Measurements from ENCODE around the gene RFX2. TPM values are rescaled to one million over a fixed set of nuclear protein-coding genes. Genes with fewer than 3 reads are reported as not detected.
"Not testable (repeated sequence)": the region's sequence is repeated elsewhere in the genome, so short reads cannot be mapped to it uniquely, and the experiment has no call there.

The RFX2 gene
- polyA plus RNA-seq, 6 donors from 2014 or later: 0.89 to 5.9 (median 1.2) TPM

DNA sequence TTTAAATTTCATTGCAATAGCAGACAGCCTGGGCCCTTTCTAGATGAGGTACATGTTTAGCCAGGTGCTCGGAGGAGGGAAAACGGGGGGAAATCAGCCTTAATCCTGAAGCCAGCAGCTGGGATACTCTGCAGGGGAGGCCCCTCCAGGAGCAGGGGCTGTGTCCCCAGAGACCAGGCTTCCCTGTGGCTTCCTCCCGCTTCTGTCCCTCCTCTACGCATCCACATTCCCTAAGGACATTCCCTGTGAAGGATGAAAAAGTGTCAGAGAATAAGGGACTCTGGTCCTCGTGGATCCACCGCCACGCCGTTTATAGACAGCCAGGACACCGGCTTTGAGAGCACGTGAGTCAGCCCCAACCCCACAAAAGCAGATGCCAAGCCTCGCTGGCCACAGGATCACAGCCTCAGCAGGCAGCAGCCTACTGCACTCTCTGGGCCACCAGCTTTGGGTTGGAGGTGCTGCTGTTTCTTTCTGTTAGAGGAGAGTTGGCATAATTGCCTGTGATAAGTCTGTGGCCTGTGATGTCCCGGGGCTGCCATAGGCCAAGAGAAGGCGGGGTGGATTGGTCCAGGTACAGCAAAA, 95.7 kb downstream of the RFX2 start:
- Mint-ChIP-seq H3K4me1 (no peaks in the 10 kb centered on the region), H3K4me3 (no peak overlapping the region), H3K27me3 (peaks cover 0 to under 1% (median 0%) of the 10 kb centered on the region in 3 donors), H3K36me3 (no peaks in the 10 kb centered on the region), H3K9me3 (no peaks in the 10 kb centered on the region), H3K27ac (peak overlapping the region in 2 of 6 donors; percentile 44 to 47)
- ATAC-seq (ENCODE audit: low read depth in 2 of 2) (no peak), DNase-seq (no peak)

GRCh38 chr19:6012426-6013170, 97.7 kb downstream of the RFX2 start:
- Mint-ChIP-seq H3K4me1 (no peaks in the 10 kb centered on the region), H3K36me3 (no peaks in the 10 kb centered on the region), H3K27ac (no peak overlapping the region), H3K9me3 (no peaks in the 10 kb centered on the region), H3K27me3 (no peaks in the 10 kb centered on the region), H3K4me3 (no peak overlapping the region)
- DNase-seq: no peak
- no peak for ATAC-seq (ENCODE audit: low read depth in 2 of 2)

DNA sequence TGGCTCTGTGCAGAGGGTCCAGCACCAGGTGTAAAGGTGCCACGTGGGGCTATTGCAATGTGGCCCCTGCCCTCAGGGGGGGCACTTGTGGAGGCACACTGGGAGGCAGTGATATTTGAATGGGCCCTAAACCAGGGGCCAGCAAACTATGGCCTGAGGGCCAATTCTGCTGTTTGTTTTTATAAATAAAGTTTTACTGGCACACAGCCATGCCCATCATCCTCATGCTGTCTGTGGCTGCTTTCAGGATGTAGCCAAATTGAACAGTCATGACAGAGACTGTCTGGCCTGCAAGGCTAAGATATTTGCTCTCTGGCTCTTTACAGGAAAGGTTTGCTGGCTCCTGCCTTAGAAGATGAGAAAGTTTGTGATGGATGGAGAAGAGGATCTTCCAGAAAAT, 98.5 kb downstream of the RFX2 start:
- ATAC-seq (ENCODE audit: low read depth in 2 of 2) (no peak), DNase-seq (no peak)
- no peaks in the 10 kb centered on the region for H3K27me3 Mint-ChIP-seq
- H3K36me3 Mint-ChIP-seq: no peaks in the 10 kb centered on the region
- no peak overlapping the region for H3K4me3 Mint-ChIP-seq
- H3K9me3 Mint-ChIP-seq: no peaks in the 10 kb centered on the region
- H3K27ac Mint-ChIP-seq: no peak overlapping the region
- H3K4me1 Mint-ChIP-seq: no peaks in the 10 kb centered on the region

GRCh38 chr19:6011206-6011605, 99.1 kb downstream of the RFX2 start:
- H3K9me3 Mint-ChIP-seq: no peaks in the 10 kb centered on the region
- peak overlapping the region in 1 of 6 donors; percentile 60 for H3K27ac Mint-ChIP-seq
- DNase-seq (no peak), ATAC-seq (ENCODE audit: low read depth in 2 of 2) (no peak)
- no peaks in the 10 kb centered on the region for H3K36me3 Mint-ChIP-seq
- no peaks in the 10 kb centered on the region for H3K27me3 Mint-ChIP-seq
- H3K4me1 Mint-ChIP-seq: no peaks in the 10 kb centered on the region
- H3K4me3 Mint-ChIP-seq: no peak overlapping the region

DNA sequence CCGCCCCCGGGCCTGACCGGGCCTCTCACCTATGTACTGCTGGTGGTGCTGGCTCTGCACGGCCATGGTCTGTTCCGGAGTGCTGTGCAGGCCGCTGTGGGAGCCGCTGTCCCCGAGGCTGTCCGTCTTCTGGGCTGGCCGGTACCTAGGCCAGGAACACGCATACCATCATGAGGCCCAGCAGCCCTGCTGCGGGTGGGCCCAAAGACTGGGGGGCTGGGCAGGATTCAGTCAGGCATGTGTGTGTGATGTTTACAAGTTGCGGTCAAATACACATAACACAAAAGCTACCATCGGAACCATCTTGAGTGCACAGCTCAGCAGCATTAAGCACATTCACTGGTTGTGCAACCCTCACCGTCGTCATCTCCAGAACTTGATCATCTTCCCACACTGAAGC, 100.2 kb downstream of the RFX2 start:
- no peaks in the 10 kb centered on the region for H3K4me1 Mint-ChIP-seq
- peak overlapping the region in 1 of 6 donors; percentile 48 for H3K27ac Mint-ChIP-seq
- no peak overlapping the region for H3K4me3 Mint-ChIP-seq
- H3K9me3 Mint-ChIP-seq: no peaks in the 10 kb centered on the region
- H3K27me3 Mint-ChIP-seq: no peaks in the 10 kb centered on the region
- H3K36me3 Mint-ChIP-seq: no peaks in the 10 kb centered on the region
- no peak for DNase-seq
- ATAC-seq (ENCODE audit: low read depth in 2 of 2): no peak

DNA sequence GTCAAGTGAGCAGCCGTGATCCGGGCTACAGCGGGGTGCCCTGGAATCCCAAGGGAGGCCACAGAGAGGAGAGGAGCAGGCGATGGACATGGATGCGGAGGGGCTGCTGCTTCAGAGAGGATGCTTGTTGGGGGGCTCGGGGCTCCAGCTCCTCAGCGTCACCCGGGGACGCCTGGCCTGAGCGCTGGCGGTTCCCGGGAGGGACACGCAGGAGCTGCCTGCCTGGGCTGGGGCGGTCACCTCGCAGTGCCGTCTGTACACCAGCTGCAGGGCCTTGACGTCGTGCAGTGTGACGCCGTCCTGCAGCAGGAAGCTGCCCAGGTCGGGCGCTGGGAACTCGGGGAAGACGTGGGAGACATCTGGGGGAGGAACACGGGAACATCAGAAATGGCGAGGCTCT, 102.4 kb downstream of the RFX2 start:
- H3K27ac Mint-ChIP-seq: peak overlapping the region in 1 of 6 donors; percentile 97
- no peak overlapping the region for H3K4me3 Mint-ChIP-seq
- no peaks in the 10 kb centered on the region for H3K9me3 Mint-ChIP-seq
- ATAC-seq (ENCODE audit: low read depth in 2 of 2) (no peak), DNase-seq (no peak)
- no peaks in the 10 kb centered on the region for H3K4me1 Mint-ChIP-seq
- no peaks in the 10 kb centered on the region for H3K36me3 Mint-ChIP-seq
- H3K27me3 Mint-ChIP-seq: no peaks in the 10 kb centered on the region

DNA sequence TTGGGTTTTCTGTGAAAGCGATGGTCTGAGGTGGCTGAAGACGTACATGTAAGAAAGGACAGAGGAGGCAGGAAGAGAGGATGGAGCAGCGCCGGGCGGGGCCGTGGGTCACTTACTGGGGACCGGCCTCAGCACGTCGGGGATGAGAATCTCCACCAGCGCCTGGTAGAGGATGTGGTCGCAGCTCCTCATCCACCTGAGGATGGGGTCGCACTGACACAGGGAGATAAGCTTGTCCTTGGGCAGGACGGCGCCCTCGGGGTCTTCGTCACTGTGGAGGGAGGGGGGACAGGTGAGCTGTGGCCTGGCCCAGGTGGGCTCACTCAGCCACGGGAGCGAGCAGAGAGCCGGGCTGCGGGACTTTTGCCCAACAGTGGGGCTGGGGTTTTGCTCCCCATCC, 103.4 kb downstream of the RFX2 start:
- DNase-seq (no peak), ATAC-seq (ENCODE audit: low read depth in 2 of 2) (no peak)
- Mint-ChIP-seq H3K27ac (peak overlapping the region in 1 of 6 donors; percentile 2), H3K4me1 (no peaks in the 10 kb centered on the region), H3K27me3 (no peaks in the 10 kb centered on the region), H3K4me3 (no peak overlapping the region), H3K36me3 (no peaks in the 10 kb centered on the region), H3K9me3 (no peaks in the 10 kb centered on the region)

DNA sequence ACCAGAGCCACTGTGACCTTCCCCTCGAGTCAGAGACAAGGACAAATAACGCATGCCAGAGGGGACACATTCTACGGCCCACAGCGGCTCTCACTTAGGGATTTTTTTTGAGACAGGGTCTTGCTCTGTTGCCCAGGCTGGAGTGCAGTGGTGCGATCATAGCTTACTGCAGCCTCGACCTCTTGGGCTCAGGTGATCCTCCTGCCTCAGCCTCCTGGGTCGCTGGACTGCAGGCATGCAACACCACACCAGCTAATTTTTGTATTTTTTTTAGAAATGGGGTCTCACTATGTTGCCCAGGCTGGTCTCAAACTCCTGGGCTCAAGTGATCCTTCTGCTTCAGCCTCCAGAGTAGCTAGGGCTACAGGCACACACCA, 104.2 kb downstream of the RFX2 start:
- H3K4me1 Mint-ChIP-seq; H3K9me3 Mint-ChIP-seq; H3K27me3 Mint-ChIP-seq; H3K4me3 Mint-ChIP-seq; H3K36me3 Mint-ChIP-seq; DNase-seq; H3K27ac Mint-ChIP-seq; ATAC-seq (ENCODE audit: low read depth in 2 of 2): not testable (repeated sequence)

DNA sequence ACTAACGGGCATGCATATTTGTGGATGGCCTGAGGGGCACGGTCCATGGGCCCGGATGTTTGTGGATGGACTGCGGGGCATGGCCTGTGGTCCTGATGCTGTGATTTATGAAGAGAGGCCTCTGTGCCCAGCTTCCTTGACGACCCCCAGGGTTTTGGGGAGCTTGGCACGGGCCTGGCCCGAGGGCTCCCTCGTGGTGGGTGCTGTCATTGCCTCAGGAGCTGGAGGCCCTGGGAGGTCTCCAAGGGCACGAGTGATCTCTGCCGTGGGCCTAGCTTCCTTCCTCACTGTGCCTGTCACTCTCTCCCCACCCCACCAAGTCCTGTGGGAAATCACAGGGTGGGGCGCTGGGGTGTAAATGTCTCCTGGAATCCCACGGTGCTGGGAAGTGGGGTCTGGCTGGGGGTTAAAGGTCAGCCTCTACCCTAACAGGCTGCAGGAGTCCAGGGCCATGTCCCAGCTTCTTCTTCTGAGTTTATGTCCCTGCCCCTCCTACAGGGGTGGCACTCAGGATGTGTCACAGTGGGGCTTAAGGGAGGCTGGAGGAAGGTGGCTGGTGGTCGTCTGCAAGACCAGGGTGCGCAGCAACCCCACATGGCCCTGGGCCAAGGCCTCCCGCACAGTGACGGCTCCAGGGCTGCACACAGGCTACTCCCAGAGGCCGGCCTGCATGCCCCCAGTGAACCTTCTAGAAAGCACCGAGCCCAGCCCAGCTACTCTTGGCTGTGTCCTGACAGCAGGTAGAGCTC, 104.8 kb downstream of the RFX2 start:
- Mint-ChIP-seq H3K27ac (no peak overlapping the region), H3K27me3 (no peaks in the 10 kb centered on the region), H3K4me3 (no peak overlapping the region), H3K9me3 (peaks cover 0 to 7% (median 4%) of the 10 kb centered on the region in 7 donors), H3K4me1 (no peaks in the 10 kb centered on the region), H3K36me3 (no peaks in the 10 kb centered on the region)
- no peak for DNase-seq
- ATAC-seq (ENCODE audit: low read depth in 2 of 2): no peak

- Mint-ChIP-seq H3K27ac (no peak overlapping the region), H3K4me1 (no peaks in the 10 kb centered on the region), H3K9me3 (peaks cover 0 to 11% (median 7%) of the 10 kb centered on the region in 7 donors), H3K36me3 (peaks cover 0 to 8% of the 10 kb centered on the region in 2 donors), H3K27me3 (no peaks in the 10 kb centered on the region), H3K4me3 (no peak overlapping the region)
- ATAC-seq (ENCODE audit: low read depth in 2 of 2) (no peak), DNase-seq (no peak)
Measured at GRCh38 chr19:6003976-6004375, 106.3 kb downstream of the RFX2 start.

GRCh38 chr19:6002591-6002990, 107.7 kb downstream of the RFX2 start:
- Mint-ChIP-seq H3K4me3 (no peak overlapping the region), H3K36me3 (peaks cover 0 to 8% of the 10 kb centered on the region in 2 donors), H3K4me1 (no peaks in the 10 kb centered on the region), H3K27me3 (no peaks in the 10 kb centered on the region), H3K9me3 (peaks cover 0 to 11% (median 7%) of the 10 kb centered on the region in 7 donors), H3K27ac (no peak overlapping the region)
- DNase-seq (no peak), ATAC-seq (ENCODE audit: low read depth in 2 of 2) (no peak)

GRCh38 chr19:6000228-6000847, 110.0 kb downstream of the RFX2 start:
- peaks cover 0 to 8% of the 10 kb centered on the region in 2 donors for H3K36me3 Mint-ChIP-seq
- DNase-seq: no peak
- peak overlapping the region in 1 of 6 donors; percentile 17 for H3K27ac Mint-ChIP-seq
- H3K9me3 Mint-ChIP-seq: peaks cover 0 to 11% (median 7%) of the 10 kb centered on the region in 7 donors
- ATAC-seq (ENCODE audit: low read depth in 2 of 2): no peak
- H3K4me3 Mint-ChIP-seq: no peak overlapping the region
- no peaks in the 10 kb centered on the region for H3K4me1 Mint-ChIP-seq
- no peaks in the 10 kb centered on the region for H3K27me3 Mint-ChIP-seq

DNA sequence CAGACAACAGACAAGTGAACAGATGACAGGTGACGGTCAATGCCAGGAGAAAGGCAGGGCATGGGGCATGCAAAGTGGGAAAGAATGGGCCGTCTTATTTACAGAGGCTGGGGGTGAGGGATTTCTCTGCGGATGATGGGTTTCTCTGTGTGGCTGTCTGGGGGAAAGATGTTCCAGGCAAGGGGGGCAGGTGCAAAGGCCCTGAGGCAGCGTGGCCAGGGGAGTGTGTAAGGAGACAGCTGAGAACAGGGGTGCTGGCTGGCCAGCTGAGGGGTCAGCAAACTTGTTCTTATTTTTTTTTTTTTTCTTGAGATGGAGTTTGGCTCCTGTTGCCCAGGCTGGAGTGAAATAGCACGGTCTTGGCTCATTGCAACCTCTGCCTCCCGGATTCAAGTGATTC, 110.6 kb downstream of the RFX2 start:
- Mint-ChIP-seq H3K9me3 (peaks cover 0 to 11% (median 7%) of the 10 kb centered on the region in 7 donors), H3K27ac (peak overlapping the region in 1 of 6 donors; percentile 0), H3K36me3 (peaks cover 0 to 8% of the 10 kb centered on the region in 2 donors), H3K4me1 (no peaks in the 10 kb centered on the region), H3K27me3 (no peaks in the 10 kb centered on the region), H3K4me3 (no peak overlapping the region)
- no peak for ATAC-seq (ENCODE audit: low read depth in 2 of 2)
- DNase-seq: no peak

Measured in naive B cell (primary cell).